ENCODE measurements around the gene ZNF232. TPM values are rescaled to one million over a fixed set of nuclear protein-coding genes. Genes with fewer than 3 reads are reported as not detected.

Gene ZNF232
- total and polyA plus RNA-seq, 2 of the 13 experiments (the other 11 are each of a cell fraction or from before 2014, with no cell fraction given), result 7.8 to 28.7 TPM

GRCh38 chr17:5111402-5112204 lies at the start of gene ZNF232 (continued):
- peak; percentile 91 for TF ChIP-seq PRDM15 (CRISPR knock-in tag; IDR thresholded peaks at IDR 0.05)
- TF ChIP-seq ZFP41 (CRISPR knock-in tag; IDR thresholded peaks at IDR 0.05; ENCODE audit: borderline replicate concordance), result peak; percentile 93; the same call in 1 of the 2 replicates
- TF ChIP-seq EHMT2 (IDR thresholded peaks at IDR 0.05; ENCODE audit: borderline replicate concordance, low read depth, low read length), result no peak
- no peak for TF ChIP-seq PLSCR1 (CRISPR knock-in tag; IDR thresholded peaks at IDR 0.05; ENCODE audit: borderline replicate concordance)
- peak; percentile 66; the same call in 1 of the 2 replicates for TF ChIP-seq TGIF2 (CRISPR knock-in tag; IDR thresholded peaks at IDR 0.05)
- peak; percentile 95 for TF ChIP-seq ZNF350 (CRISPR knock-in tag; IDR thresholded peaks at IDR 0.05; ENCODE audit: borderline replicate concordance, low read depth)
- TF ChIP-seq ATF6 (CRISPR knock-in tag; conservative IDR thresholded peaks at IDR 0.05), result no peak
- no peak for TF ChIP-seq TCF7 (IDR thresholded peaks at IDR 0.05; ENCODE audit: low read depth)
- 0 out of 2 replicates have a peak, but pooled peaks have one; percentile 45 for TF ChIP-seq TSC22D2 (CRISPR knock-in tag; IDR thresholded peaks at IDR 0.05; ENCODE audit: borderline replicate concordance)
- TF ChIP-seq ZNF33B (CRISPR knock-in tag; IDR thresholded peaks at IDR 0.05), result no peak
- TF ChIP-seq SRSF9 (IDR thresholded peaks at IDR 0.05; ENCODE audit: borderline replicate concordance, insufficient read depth, low read depth, low read length, poor library complexity, severe bottlenecking), result no peak
- TF ChIP-seq ZNF318 (CRISPR knock-in tag; IDR thresholded peaks at IDR 0.05), result no peak
- peak; percentile 33; the same call in 1 of the 2 replicates for TF ChIP-seq ERF (CRISPR knock-in tag; IDR thresholded peaks at IDR 0.05)
